K562 treated with DMSO at 1 percent for 12 hours (cell line): Measurements from ENCODE around the gene PDGFRA. TPM values are rescaled to one million over a fixed set of nuclear protein-coding genes. Genes with fewer than 3 reads are reported as not detected.

ENCODE experiments used
- total RNA-seq: library from RNA; unstranded; fragments of 300-600 nt; gene quantifications from 2 replicates; pipeline ENCODE4 v1.2.3, GENCODE V29; 2022; ENCODE audit not compliant: insufficient read depth

Gene PDGFRA
- total RNA-seq, result not detected in 2 replicates

GRCh38 chr4:54228961-54229501, at the start of gene PDGFRA:
Gene PDGFRA, plus strand, starts transcription at chr4:54229293. Its CDS starts 29,476 bp downstream, at chr4:54258769.

Other genes with a start within 250 kb of the PDGFRA start
- 20.4 and 29.6 TPM in 2 replicates for gene CHIC2, start 164.7 kb upstream of the PDGFRA start, total RNA-seq
- not detected in 2 replicates for gene GSX2, start 129.1 kb upstream of the PDGFRA start, total RNA-seq